HL-60/S4 (cell line): ENCODE measurements around the gene PAXX.

Source experiments
- in situ Hi-C: fragments of 300-500 bp; cut with MboI; formaldehyde crosslinking; loops from 2 replicates; pipeline ENCODE4 v1.14.3; 2022; ENCODE audit warnings: low sequenced_read_pairs

PAXX gene

GRCh38 chr9:137015976-137016375, 23.8 kb downstream of the PAXX start:
- in situ Hi-C loops, result no loop called here

- in situ Hi-C loops, result no loop called here
Observed at GRCh38 chr9:137016436-137016835, 24.2 kb downstream of the PAXX start.

GRCh38 chr9:137017071-137017470, 24.8 kb downstream of the PAXX start:
- in situ Hi-C loops, result no loop called here

- in situ Hi-C loops, result no loop called here
Observed at GRCh38 chr9:137017791-137018497, 25.7 kb downstream of the PAXX start.

- in situ Hi-C loops, result no loop called here
Observed at GRCh38 chr9:137018761-137019559, 26.7 kb downstream of the PAXX start.

- in situ Hi-C loops, result no loop called here
Observed at GRCh38 chr9:137019891-137020683, 27.9 kb downstream of the PAXX start.

GRCh38 chr9:137020771-137021567, 28.7 kb downstream of the PAXX start:
- in situ Hi-C loops, result no loop called here

- in situ Hi-C loops, result no loop called here
Observed at GRCh38 chr9:137021568-137021978, 29.4 kb downstream of the PAXX start.

GRCh38 chr9:137021979-137022661, 29.9 kb downstream of the PAXX start:
- in situ Hi-C loops, result no loop called here

- in situ Hi-C loops, result no loop called here
Observed at GRCh38 chr9:137022662-137023008, 30.4 kb downstream of the PAXX start.

GRCh38 chr9:137023157-137023556, 30.9 kb downstream of the PAXX start:
- in situ Hi-C loops, result no loop called here

GRCh38 chr9:137023583-137023991, 31.4 kb downstream of the PAXX start:
- in situ Hi-C loops, result no loop called here

- in situ Hi-C loops, result loop anchor here (25.0 kb wide), 1 partner anchor 238 kb away; the partner anchor contains the start of genes CCDC183 and TMEM141
Observed at GRCh38 chr9:137025517-137025966, 33.3 kb downstream of the PAXX start.

- in situ Hi-C loops, result loop anchor here (25.0 kb wide), 1 partner anchor 239 kb away; the partner anchor contains the start of genes CCDC183 and TMEM141
Observed at GRCh38 chr9:137026384-137026783, 34.2 kb downstream of the PAXX start.

GRCh38 chr9:137026828-137027227, 34.6 kb downstream of the PAXX start:
- in situ Hi-C loops, result loop anchor here (25.0 kb wide), 1 partner anchor 240 kb away; the partner anchor contains the start of genes CCDC183 and TMEM141

GRCh38 chr9:137027369-137028262, 35.4 kb downstream of the PAXX start, which contains the start of gene ABCA2:
Gene ABCA2 (minus strand): TSS chr9:137028237. CDS start chr9:137028140, 97 bp downstream.
- in situ Hi-C loops, result loop anchor here (25.0 kb wide), 1 partner anchor 240 kb away; the partner anchor contains the start of genes CCDC183 and TMEM141

- in situ Hi-C loops, result loop anchor here (25.0 kb wide), 1 partner anchor 241 kb away; the partner anchor contains the start of genes CCDC183 and TMEM141
Observed at GRCh38 chr9:137028263-137029057, 36.2 kb downstream of the PAXX start.
